HCT116 (cell line): ENCODE data around the gene REPS2.

ENCODE experiments used
- CTCF ChIP-seq, 3 experiments: fragments of 200-600 bp in 1 of 3; sonication (generic) in 1 of 3; IDR thresholded peaks in 2 of 3; conservative IDR thresholded peaks in 1 of 3; 2 replicates each; pipeline ENCODE4 v1.5.1; 2012 to 2017; ENCODE audit warnings: low read depth in 2 of 3, low read length in 2 of 3, antibody characterized with exemption in 1 of 3, borderline replicate concordance in 1 of 3, control low read depth in 1 of 3, mild to moderate bottlenecking in 1 of 3, mixed read lengths in 1 of 3, mixed run types in 1 of 3, moderate library complexity in 1 of 3; ENCODE audit not compliant: insufficient read depth in 1 of 3
- ELF1 ChIP-seq: IDR thresholded peaks from 2 replicates; pipeline ENCODE4 v1.6.1; 2012; ENCODE audit warnings: low read depth, borderline replicate concordance
- EZH2 ChIP-seq: fragments of 200-600 bp; sonication (generic); IDR thresholded peaks from 2 replicates; pipeline ENCODE4 v1.6.1; 2017; ENCODE audit warnings: antibody characterized with exemption, mixed run types
- JUND ChIP-seq: IDR thresholded peaks from 2 replicates; pipeline ENCODE4 v1.6.1; 2012
- POLR2A ChIP-seq: IDR thresholded peaks from 2 replicates; pipeline ENCODE4 v1.7.0; 2011; ENCODE audit warnings: borderline replicate concordance; ENCODE audit not compliant: insufficient read depth, insufficient read length; ENCODE audit errors: extremely low read depth

- TF ChIP-seq ELF1 (no peak), CTCF (IDR thresholded peaks at IDR 0.05 in 2 of 3, conservative IDR thresholded peaks at IDR 0.05 in 1 of 3; ENCODE audit: borderline replicate concordance in 1 of 3, insufficient read depth in 1 of 3, low read depth in 2 of 3, low read length in 2 of 3) (no peak), EZH2 (no peak), JUND (no peak), POLR2A (no peak)
Measured at GRCh38 chrX:17072721-17073230, 126.3 kb downstream of the REPS2 start.
